IPS-18c (cell line): Measurements from ENCODE around the gene ERP44.
"Not testable (repeated sequence)": the region's sequence is repeated elsewhere in the genome, so short reads cannot be mapped to it uniquely, and the experiment has no call there.

ENCODE experiments used
- H3K4me3 ChIP-seq: 2 replicates; pipeline ENCODE4 v1.7.0; 2013; ENCODE audit warnings: low read depth, mild to moderate bottlenecking, low read length, moderate library complexity; ENCODE audit not compliant: insufficient read depth
- H3K9me3 ChIP-seq: one replicate; pipeline ENCODE4 v1.6.1; 2013; ENCODE audit warnings: mild to moderate bottlenecking, low read length, moderate library complexity; ENCODE audit not compliant: control insufficient read depth, insufficient read depth

Gene ERP44

GRCh38 chr9:100083448-100084127 is 15.2 kb downstream of the ERP44 start:
- Histone ChIP-seq H3K9me3 (no peaks in the 10 kb centered on the region), H3K4me3 (no peak overlapping the region)

- Histone ChIP-seq H3K4me3 (no peak overlapping the region), H3K9me3 (no peaks in the 10 kb centered on the region)
These were observed 16.0 kb downstream of the ERP44 start for GRCh38 chr9:100082782-100083181.

GRCh38 chr9:100076256-100076655 is 22.5 kb downstream of the ERP44 start:
- H3K4me3 ChIP-seq, H3K9me3 ChIP-seq: not testable (repeated sequence)

- no peaks in the 10 kb centered on the region for H3K9me3 ChIP-seq
- H3K4me3 ChIP-seq = no peak overlapping the region
These were observed 23.8 kb downstream of the ERP44 start for GRCh38 chr9:100074989-100075388.

- Histone ChIP-seq H3K4me3 (no peak overlapping the region), H3K9me3 (no peaks in the 10 kb centered on the region)
These were observed 24.7 kb downstream of the ERP44 start for GRCh38 chr9:100074093-100074492.

GRCh38 chr9:100072805-100073204 is 26.0 kb downstream of the ERP44 start:
- Histone ChIP-seq H3K9me3 (no peaks in the 10 kb centered on the region), H3K4me3 (no peak overlapping the region)

- no peak overlapping the region for H3K4me3 ChIP-seq
- no peaks in the 10 kb centered on the region for H3K9me3 ChIP-seq
These were observed 27.5 kb downstream of the ERP44 start for GRCh38 chr9:100071271-100071670.

- H3K9me3 ChIP-seq = no peaks in the 10 kb centered on the region
These were observed 28.4 kb downstream of the ERP44 start for GRCh38 chr9:100070104-100071041.

GRCh38 chr9:100069068-100069467 is 29.7 kb downstream of the ERP44 start:
- not testable (repeated sequence) for H3K4me3 ChIP-seq, H3K9me3 ChIP-seq

More at GRCh38 chr9:100070104-100071041, 28.4 kb downstream of the ERP44 start:
- H3K4me3 ChIP-seq = no peak overlapping the region

GRCh38 chr9:100067990-100068389 is 30.8 kb downstream of the ERP44 start:
- H3K9me3 ChIP-seq, H3K4me3 ChIP-seq: not testable (repeated sequence)

GRCh38 chr9:100066539-100066938 is 32.3 kb downstream of the ERP44 start:
- Histone ChIP-seq H3K4me3 (no peak overlapping the region), H3K9me3 (no peaks in the 10 kb centered on the region)

GRCh38 chr9:100064872-100065581 is 33.8 kb downstream of the ERP44 start:
- Histone ChIP-seq H3K9me3 (no peaks in the 10 kb centered on the region), H3K4me3 (no peak overlapping the region)

- Histone ChIP-seq H3K9me3 (no peaks in the 10 kb centered on the region), H3K4me3 (no peak overlapping the region)
These were observed 35.6 kb downstream of the ERP44 start for GRCh38 chr9:100063185-100063584.

GRCh38 chr9:100062683-100063082 is 36.1 kb downstream of the ERP44 start:
- H3K9me3 ChIP-seq, H3K4me3 ChIP-seq: not testable (repeated sequence)

- Histone ChIP-seq H3K4me3 (no peak overlapping the region), H3K9me3 (no peaks in the 10 kb centered on the region)
These were observed 39.9 kb downstream of the ERP44 start for GRCh38 chr9:100058699-100059579.

- no peaks in the 10 kb centered on the region for H3K9me3 ChIP-seq
- H3K4me3 ChIP-seq = no peak overlapping the region
These were observed 41.2 kb downstream of the ERP44 start for GRCh38 chr9:100057624-100058023.

- H3K4me3 ChIP-seq = no peak overlapping the region
- H3K9me3 ChIP-seq = no peaks in the 10 kb centered on the region
These were observed 42.2 kb downstream of the ERP44 start for GRCh38 chr9:100056561-100056960.
